Parathyroid adenoma (tissue), 2 donors: ENCODE data around the gene PTPRD.

Source experiments
- H2AFZ ChIP-seq: fragments of 300-600 bp; sonication (generic); one replicate; pipeline ENCODE4 v1.7.0; 2017; ENCODE audit warnings: antibody characterized with exemption, mild to moderate bottlenecking
- H3K27ac ChIP-seq: fragments of 300-600 bp; sonication (generic); one replicate; pipeline ENCODE4 v1.7.0; 2017
- H3K27me3 ChIP-seq: fragments of 300-600 bp; sonication (generic); one replicate; pipeline ENCODE4 v1.7.0; 2017; ENCODE audit warnings: low read length; ENCODE audit not compliant: control insufficient read depth, insufficient read depth
- H3K36me3 ChIP-seq: fragments of 300-600 bp; sonication (generic); one replicate; pipeline ENCODE4 v1.7.0; 2017; ENCODE audit warnings: low read length; ENCODE audit not compliant: control insufficient read depth, insufficient read depth
- H3K4me1 ChIP-seq: fragments of 300-600 bp; sonication (generic); one replicate; pipeline ENCODE4 v1.7.0; 2017; ENCODE audit warnings: control low read depth
- H3K4me2 ChIP-seq: fragments of 300-600 bp; sonication (generic); one replicate; pipeline ENCODE4 v1.7.0; 2017; ENCODE audit warnings: low read length
- H3K4me3 ChIP-seq: fragments of 300-600 bp; sonication (generic); one replicate; pipeline ENCODE4 v1.7.0; 2017; ENCODE audit warnings: low read depth, low read length
- H3K79me2 ChIP-seq: fragments of 300-600 bp; sonication (generic); one replicate; pipeline ENCODE4 v1.7.0; 2017; ENCODE audit warnings: control low read depth
- H3K9ac ChIP-seq: fragments of 300-600 bp; sonication (generic); one replicate; pipeline ENCODE4 v1.7.0; 2017; ENCODE audit warnings: mild to moderate bottlenecking
- H3K9me3 ChIP-seq: fragments of 300-600 bp; sonication (generic); one replicate; pipeline ENCODE4 v1.7.0; 2017; ENCODE audit warnings: low read length; ENCODE audit not compliant: control insufficient read depth
- TF ChIP-seq, protein P1 (sequence below): fragments of 300-600 bp; sonication (generic); IDR thresholded peaks from one replicate; pipeline ENCODE4 v1.7.0; 2017; ENCODE audit warnings: antibody characterized with exemption, mild to moderate bottlenecking
- donor health status: primary hyperparathyroidism.

PTPRD gene

GRCh38 chr9:9585920-9586319 lies 1026.9 kb downstream of the PTPRD start:
- TF ChIP-seq, protein P1, sequence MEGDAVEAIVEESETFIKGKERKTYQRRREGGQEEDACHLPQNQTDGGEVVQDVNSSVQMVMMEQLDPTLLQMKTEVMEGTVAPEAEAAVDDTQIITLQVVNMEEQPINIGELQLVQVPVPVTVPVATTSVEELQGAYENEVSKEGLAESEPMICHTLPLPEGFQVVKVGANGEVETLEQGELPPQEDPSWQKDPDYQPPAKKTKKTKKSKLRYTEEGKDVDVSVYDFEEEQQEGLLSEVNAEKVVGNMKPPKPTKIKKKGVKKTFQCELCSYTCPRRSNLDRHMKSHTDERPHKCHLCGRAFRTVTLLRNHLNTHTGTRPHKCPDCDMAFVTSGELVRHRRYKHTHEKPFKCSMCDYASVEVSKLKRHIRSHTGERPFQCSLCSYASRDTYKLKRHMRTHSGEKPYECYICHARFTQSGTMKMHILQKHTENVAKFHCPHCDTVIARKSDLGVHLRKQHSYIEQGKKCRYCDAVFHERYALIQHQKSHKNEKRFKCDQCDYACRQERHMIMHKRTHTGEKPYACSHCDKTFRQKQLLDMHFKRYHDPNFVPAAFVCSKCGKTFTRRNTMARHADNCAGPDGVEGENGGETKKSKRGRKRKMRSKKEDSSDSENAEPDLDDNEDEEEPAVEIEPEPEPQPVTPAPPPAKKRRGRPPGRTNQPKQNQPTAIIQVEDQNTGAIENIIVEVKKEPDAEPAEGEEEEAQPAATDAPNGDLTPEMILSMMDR = no peak
- no peaks in the 10 kb centered on the region for H3K79me2 ChIP-seq
- no peaks in the 10 kb centered on the region for H3K4me1 ChIP-seq
- no peaks in the 10 kb centered on the region for H3K9me3 ChIP-seq
- no peak overlapping the region for H2AFZ ChIP-seq
- no peak overlapping the region for H3K27ac ChIP-seq
- no peak overlapping the region for H3K4me3 ChIP-seq
- H3K4me2 ChIP-seq = no peak overlapping the region
- H3K27me3 ChIP-seq = no peaks in the 10 kb centered on the region
- H3K36me3 ChIP-seq = no peaks in the 10 kb centered on the region
- H3K9ac ChIP-seq = no peak overlapping the region

DNA sequence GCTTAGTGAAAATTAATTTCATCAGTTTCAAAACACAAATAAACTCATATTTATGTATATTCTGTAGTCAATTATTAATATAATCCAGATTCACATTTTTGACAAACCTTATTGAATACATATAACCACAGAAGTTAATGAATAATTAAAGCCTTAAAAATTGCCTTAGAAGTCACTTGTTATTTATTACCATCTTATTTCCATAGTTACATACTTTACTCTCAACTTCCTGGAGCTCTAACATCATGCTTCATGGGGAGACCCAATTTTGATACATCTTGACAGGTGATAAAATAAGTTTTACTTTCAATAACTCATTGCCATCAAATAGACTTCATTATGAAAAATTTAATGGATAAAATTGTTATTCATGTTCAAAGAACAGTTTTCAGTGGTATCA lies 1038.7 kb downstream of the PTPRD start:
- Histone ChIP-seq H3K4me1 (no peaks in the 10 kb centered on the region), H3K27me3 (no peaks in the 10 kb centered on the region), H3K4me2 (no peak overlapping the region), H3K27ac (no peak overlapping the region), H3K36me3 (no peaks in the 10 kb centered on the region), H2AFZ (no peak overlapping the region), H3K4me3 (no peak overlapping the region), H3K9ac (no peak overlapping the region), H3K9me3 (no peaks in the 10 kb centered on the region), H3K79me2 (no peaks in the 10 kb centered on the region)
- TF ChIP-seq, protein P1 = no peak

GRCh38 chr9:9565700-9566099 lies 1047.1 kb downstream of the PTPRD start:
- H3K27ac ChIP-seq = no peak overlapping the region
- no peaks in the 10 kb centered on the region for H3K79me2 ChIP-seq
- no peak overlapping the region for H3K4me2 ChIP-seq
- no peaks in the 10 kb centered on the region for H3K9me3 ChIP-seq
- H3K9ac ChIP-seq = no peak overlapping the region
- no peak overlapping the region for H2AFZ ChIP-seq
- TF ChIP-seq, protein P1 = no peak
- no peaks in the 10 kb centered on the region for H3K36me3 ChIP-seq
- H3K4me1 ChIP-seq = no peaks in the 10 kb centered on the region
- no peak overlapping the region for H3K4me3 ChIP-seq
- no peaks in the 10 kb centered on the region for H3K27me3 ChIP-seq

DNA sequence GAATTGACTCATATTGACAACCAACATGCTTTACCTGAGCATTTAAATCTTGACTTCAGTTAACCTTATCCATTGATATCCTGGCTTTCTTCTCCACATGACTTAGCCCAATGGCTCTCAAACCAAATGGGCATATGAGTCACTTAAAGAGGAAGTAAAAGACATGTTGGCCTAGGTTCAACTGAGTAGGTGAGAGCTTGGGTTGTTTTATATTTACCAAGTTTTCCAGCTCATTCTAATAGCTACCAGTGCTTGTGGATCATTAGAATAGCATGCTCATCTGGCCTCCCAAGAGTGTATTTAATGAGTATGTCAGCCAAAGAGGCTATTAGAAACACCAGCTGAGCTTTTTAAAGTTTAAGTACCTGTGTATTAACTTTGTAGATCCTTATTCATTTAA lies 1049.0 kb downstream of the PTPRD start:
- no peak overlapping the region for H3K4me2 ChIP-seq
- H3K4me3 ChIP-seq = no peak overlapping the region
- H3K9me3 ChIP-seq = no peaks in the 10 kb centered on the region
- no peaks in the 10 kb centered on the region for H3K27me3 ChIP-seq
- no peaks in the 10 kb centered on the region for H3K79me2 ChIP-seq
- H3K36me3 ChIP-seq = no peaks in the 10 kb centered on the region
- H3K9ac ChIP-seq = no peak overlapping the region
- H2AFZ ChIP-seq = no peak overlapping the region
- no peaks in the 10 kb centered on the region for H3K4me1 ChIP-seq
- TF ChIP-seq, protein P1 = no peak
- H3K27ac ChIP-seq = no peak overlapping the region

GRCh38 chr9:9560382-9561035 lies 1052.3 kb downstream of the PTPRD start:
- no peaks in the 10 kb centered on the region for H3K79me2 ChIP-seq
- H3K9me3 ChIP-seq = no peaks in the 10 kb centered on the region
- no peaks in the 10 kb centered on the region for H3K4me1 ChIP-seq
- H3K4me2 ChIP-seq = no peak overlapping the region
- H3K27ac ChIP-seq = no peak overlapping the region
- no peak overlapping the region for H2AFZ ChIP-seq
- TF ChIP-seq, protein P1 = no peak
- H3K27me3 ChIP-seq = no peaks in the 10 kb centered on the region
- no peak overlapping the region for H3K4me3 ChIP-seq
- H3K36me3 ChIP-seq = no peaks in the 10 kb centered on the region
- H3K9ac ChIP-seq = no peak overlapping the region
